Keratinocyte (primary cell): ENCODE measurements around the gene MCF2L2. TPM values are rescaled to one million over a fixed set of nuclear protein-coding genes. Genes with fewer than 3 reads are reported as not detected.
A peak's percentile ranks its signal among the peaks of the same experiment; 100 is the strongest.

Experiments used
- DNase-seq: peaks from one replicate; pipeline ENCODE4 v3.0.0-alpha.2; 2011; ENCODE audit warnings: low read depth, missing footprints, low spot score
- FAIRE-seq: peaks from 2 replicates; lab custom pipeline; 2011; peaks lifted over from hg19 to GRCh38; lab: Jason Lieb, UNC
- H2AFZ ChIP-seq: 2 replicates; pipeline ENCODE4 v1.6.0; 2012; ENCODE audit warnings: low read length, control low read depth, inconsistent platforms; ENCODE audit not compliant: control insufficient read depth
- H3K27ac ChIP-seq: 2 replicates; pipeline ENCODE4 v1.5.1; 2011; ENCODE audit warnings: low read length; ENCODE audit not compliant: control insufficient read depth, insufficient read depth
- H3K27me3 ChIP-seq: 3 replicates; pipeline ENCODE4 v1.6.0; 2011; ENCODE audit warnings: low read length; ENCODE audit not compliant: control insufficient read depth, insufficient read depth; ENCODE audit errors: extremely low read depth
- H3K36me3 ChIP-seq, 2 experiments: 2 replicates in 1 of 2; 3 replicates in 1 of 2; pipeline ENCODE4 v1.5.1; 2011; ENCODE audit warnings: low read length in 2 of 2, mild to moderate bottlenecking in 1 of 2; ENCODE audit not compliant: control insufficient read depth in 2 of 2, insufficient read depth in 2 of 2; ENCODE audit errors: extremely low read depth in 1 of 2
- H3K4me1 ChIP-seq: 3 replicates; pipeline ENCODE4 v1.5.1; 2011; ENCODE audit warnings: low read length; ENCODE audit not compliant: control insufficient read depth, insufficient read depth; ENCODE audit errors: extremely low read depth
- H3K4me2 ChIP-seq: 3 replicates; pipeline ENCODE4 v1.6.0; 2011; ENCODE audit warnings: low read depth, low read length; ENCODE audit not compliant: control insufficient read depth, insufficient read depth; ENCODE audit errors: extremely low read depth
- H3K4me3 ChIP-seq, 3 experiments: fragments of 200-600 bp in 1 of 3; sonication (generic) in 1 of 3; 2 replicates in 2 of 3; 3 replicates in 1 of 3; pipeline ENCODE4 v1.5.1; 2011 to 2016; ENCODE audit warnings: low read length in 3 of 3, mild to moderate bottlenecking in 3 of 3, control low read depth in 2 of 3, inconsistent platforms in 1 of 3, low read depth in 1 of 3, mixed read lengths in 1 of 3, mixed run types in 1 of 3, moderate library complexity in 1 of 3; ENCODE audit not compliant: control insufficient read depth in 2 of 3, insufficient read depth in 2 of 3; ENCODE audit errors: extremely low read depth in 1 of 3
- H3K79me2 ChIP-seq: 2 replicates; pipeline ENCODE4 v1.6.0; 2012; ENCODE audit warnings: low read length; ENCODE audit not compliant: control insufficient read depth, insufficient read depth
- H3K9ac ChIP-seq: 3 replicates; pipeline ENCODE4 v1.6.0; 2011; ENCODE audit warnings: low read length; ENCODE audit not compliant: control insufficient read depth, insufficient read depth; ENCODE audit errors: extremely low read depth
- H3K9me1 ChIP-seq: 3 replicates; pipeline ENCODE4 v1.6.0; 2011; ENCODE audit warnings: low read length; ENCODE audit not compliant: control insufficient read depth, insufficient read depth; ENCODE audit errors: extremely low read depth
- H3K9me3 ChIP-seq: 2 replicates; pipeline ENCODE4 v1.5.1; 2012; ENCODE audit warnings: low read depth, low read length; ENCODE audit not compliant: control insufficient read depth
- H4K20me1 ChIP-seq: 3 replicates; pipeline ENCODE4 v1.6.0; 2011; ENCODE audit warnings: low read length; ENCODE audit not compliant: control insufficient read depth, insufficient read depth; ENCODE audit errors: extremely low read depth
- CTCF ChIP-seq, 3 experiments: IDR thresholded peaks in 1 of 3; conservative IDR thresholded peaks in 1 of 3; optimal IDR thresholded peaks in 1 of 3; 2 replicates in 2 of 3; 3 replicates in 1 of 3; pipeline versions ENCODE3 to v1.5.1; 2011; ENCODE audit warnings: low read length in 3 of 3, mild to moderate bottlenecking in 3 of 3, moderate library complexity in 2 of 3, control low read depth in 1 of 3, inconsistent platforms in 1 of 3; ENCODE audit not compliant: insufficient read depth in 2 of 3; ENCODE audit errors: extremely low read depth in 1 of 3
- EZH2 ChIP-seq: IDR thresholded peaks from one replicate; pipeline ENCODE4 v1.6.1; 2012; ENCODE audit warnings: inconsistent platforms, mild to moderate bottlenecking, low read length, moderate library complexity
- dilution Hi-C: fragments of 300-500 bp; cut with MboI; formaldehyde crosslinking; loops from one replicate; pipeline ENCODE4 v1.7.0; 2020; ENCODE audit warnings: low sequenced_read_pairs; ENCODE audit not compliant: extremely low pct_ligation_motif_present
- polyA plus RNA-seq, 5 experiments: library from polyadenylated mRNA; depleted of rRNA in 3 of 5; stranded (reverse) in 3 of 5; stranded (forward) in 1 of 5; unstranded in 1 of 5; fragments of >200 nt; gene quantifications; 1 replicate in 1 of 5; 2 replicates in 3 of 5; 3 replicates in 1 of 5; pipeline versions ENCODE4 v1.2.1 to v1.2.3, GENCODE V29; 2011 to 2012; ENCODE audit warnings: missing spikeins in 2 of 5, low read depth in 1 of 5, low replicate concordance in 1 of 5

The MCF2L2 gene
- polyA plus RNA-seq, 1 donor (not counting 4 experiments of a cell fraction or from before 2014, with no cell fraction given) = 0.26 TPM

- H3K36me3 ChIP-seq = no peaks in the 10 kb centered on the region
- dilution Hi-C loops = no loop called here
- no peaks in the 10 kb centered on the region for H3K9me3 ChIP-seq
- no peaks in the 10 kb centered on the region for H4K20me1 ChIP-seq
- H3K4me3 ChIP-seq = no peak overlapping the region
- no peak overlapping the region for H3K9ac ChIP-seq
- DNase-seq (no peak), FAIRE-seq (no peak)
- no peaks in the 10 kb centered on the region for H3K9me1 ChIP-seq
- H3K27me3 ChIP-seq = no peaks in the 10 kb centered on the region
- H2AFZ ChIP-seq = no peak overlapping the region
- no peak overlapping the region for H3K4me2 ChIP-seq
- no peak for TF ChIP-seq EZH2
- no peak for TF ChIP-seq CTCF (optimal IDR thresholded peaks at IDR 0.05 in 1 of 3, IDR thresholded peaks at IDR 0.05 in 1 of 3, conservative IDR thresholded peaks at IDR 0.05 in 1 of 3; ENCODE audit: extremely low read depth in 1 of 3, insufficient read depth in 2 of 3, low read length in 3 of 3)
- H3K27ac ChIP-seq = peak overlapping the region; percentile 44
- peaks cover 26% of the 10 kb centered on the region for H3K4me1 ChIP-seq
- H3K79me2 ChIP-seq = peaks cover 9% of the 10 kb centered on the region
These were observed 149.8 kb downstream of the MCF2L2 start for GRCh38 chr3:183278479-183279088.

GRCh38 chr3:183277260-183277659 lies 151.2 kb downstream of the MCF2L2 start:
- no peaks in the 10 kb centered on the region for H3K9me1 ChIP-seq
- no peak overlapping the region for H2AFZ ChIP-seq
- H3K4me2 ChIP-seq = no peak overlapping the region
- no peak overlapping the region for H3K27ac ChIP-seq
- no peaks in the 10 kb centered on the region for H4K20me1 ChIP-seq
- H3K4me3 ChIP-seq = no peak overlapping the region
- H3K36me3 ChIP-seq = no peaks in the 10 kb centered on the region
- H3K9ac ChIP-seq = no peak overlapping the region
- peaks cover 21% of the 10 kb centered on the region for H3K79me2 ChIP-seq
- H3K4me1 ChIP-seq = peaks cover 26% of the 10 kb centered on the region
- no peak for TF ChIP-seq EZH2
- no peak for TF ChIP-seq CTCF (optimal IDR thresholded peaks at IDR 0.05 in 1 of 3, IDR thresholded peaks at IDR 0.05 in 1 of 3, conservative IDR thresholded peaks at IDR 0.05 in 1 of 3; ENCODE audit: extremely low read depth in 1 of 3, insufficient read depth in 2 of 3, low read length in 3 of 3)
- FAIRE-seq (no peak), DNase-seq (no peak)
- dilution Hi-C loops = no loop called here
- no peaks in the 10 kb centered on the region for H3K9me3 ChIP-seq
- H3K27me3 ChIP-seq = no peaks in the 10 kb centered on the region
